ENCODE results near the gene PALD1. TPM values are rescaled to one million over a fixed set of nuclear protein-coding genes. Genes with fewer than 3 reads are reported as not detected.

Gene PALD1
- total RNA-seq, 4 donors from 2014 or later = 6.2 to 12.1 (median 7.7) TPM

GRCh38 chr10:70458329-70459060 lies 20.1 kb upstream of the PALD1 start:
- TF ChIP-seq CTCF (IDR thresholded peaks at IDR 0.05) = no peak
- no peak for TF ChIP-seq POLR2A (IDR thresholded peaks at IDR 0.05)
- TF ChIP-seq POLR2AphosphoS5 (IDR thresholded peaks at IDR 0.05) = no peak
- Histone ChIP-seq H3K4me1 (peaks cover 33% of the 10 kb centered on the region), H3K27ac (no peak overlapping the region), H3K36me3 (no peaks in the 10 kb centered on the region), H3K27me3 (peaks cover 11% of the 10 kb centered on the region), H3K4me3 (peak overlapping the region; percentile 42), H3K9me3 (no peaks in the 10 kb centered on the region)
- no peak for DNase-seq (ENCODE audit: low spot score in 2 of 2)
- 30% methylated on average over 6 of the region's 62 CpGs for WGBS

DNA sequence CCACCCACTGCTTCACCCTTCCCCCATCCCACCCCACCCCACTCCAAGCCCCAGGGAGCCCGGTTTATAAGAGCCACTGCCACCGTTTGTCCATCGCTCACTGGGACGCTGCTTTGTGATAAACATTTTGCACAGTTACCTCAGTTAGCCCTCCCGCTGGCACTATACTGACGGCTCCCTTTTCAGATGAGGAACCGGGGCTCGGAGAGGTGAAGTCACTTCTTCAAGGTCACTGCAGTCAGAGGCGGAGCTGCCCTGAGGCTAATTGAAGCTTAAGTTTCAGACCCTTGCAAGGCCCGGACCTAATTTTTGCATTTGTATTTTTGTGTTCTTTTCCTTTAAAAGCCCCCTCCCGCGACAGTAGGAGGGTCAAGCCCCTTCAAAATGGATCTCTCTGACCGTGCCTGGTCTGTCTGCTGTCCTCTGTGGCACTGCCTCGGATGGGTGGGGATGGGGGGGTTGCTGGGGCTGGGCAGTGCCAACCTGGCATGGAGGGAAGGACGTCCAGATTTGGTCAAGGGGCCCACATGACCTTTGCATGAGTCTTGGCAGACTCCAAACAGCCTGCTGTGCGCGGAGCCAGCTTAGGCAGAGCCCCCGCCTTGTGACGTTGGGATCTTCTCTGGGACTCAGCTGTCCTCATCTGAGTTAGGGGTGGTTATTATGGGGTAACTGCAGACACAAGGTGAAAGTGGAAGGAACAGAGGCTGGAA lies 19.4 kb upstream of the PALD1 start:
- H3K36me3 ChIP-seq = no peaks in the 10 kb centered on the region
- WGBS = 55% methylated on average over 11 of the region's 19 CpGs
- TF ChIP-seq POLR2AphosphoS5 (IDR thresholded peaks at IDR 0.05) (no peak), POLR2A (IDR thresholded peaks at IDR 0.05) (no peak), CTCF (IDR thresholded peaks at IDR 0.05) (no peak), EP300 (IDR thresholded peaks at IDR 0.05) (no peak)
- DNase-seq (ENCODE audit: low spot score in 2 of 2) = no peak
- no peak overlapping the region for H3K4me3 ChIP-seq
- peaks cover 11% of the 10 kb centered on the region for H3K27me3 ChIP-seq
- H3K9me3 ChIP-seq = no peaks in the 10 kb centered on the region
- H3K4me1 ChIP-seq = peaks cover 33% of the 10 kb centered on the region
- no peak overlapping the region for H3K27ac ChIP-seq

DNA sequence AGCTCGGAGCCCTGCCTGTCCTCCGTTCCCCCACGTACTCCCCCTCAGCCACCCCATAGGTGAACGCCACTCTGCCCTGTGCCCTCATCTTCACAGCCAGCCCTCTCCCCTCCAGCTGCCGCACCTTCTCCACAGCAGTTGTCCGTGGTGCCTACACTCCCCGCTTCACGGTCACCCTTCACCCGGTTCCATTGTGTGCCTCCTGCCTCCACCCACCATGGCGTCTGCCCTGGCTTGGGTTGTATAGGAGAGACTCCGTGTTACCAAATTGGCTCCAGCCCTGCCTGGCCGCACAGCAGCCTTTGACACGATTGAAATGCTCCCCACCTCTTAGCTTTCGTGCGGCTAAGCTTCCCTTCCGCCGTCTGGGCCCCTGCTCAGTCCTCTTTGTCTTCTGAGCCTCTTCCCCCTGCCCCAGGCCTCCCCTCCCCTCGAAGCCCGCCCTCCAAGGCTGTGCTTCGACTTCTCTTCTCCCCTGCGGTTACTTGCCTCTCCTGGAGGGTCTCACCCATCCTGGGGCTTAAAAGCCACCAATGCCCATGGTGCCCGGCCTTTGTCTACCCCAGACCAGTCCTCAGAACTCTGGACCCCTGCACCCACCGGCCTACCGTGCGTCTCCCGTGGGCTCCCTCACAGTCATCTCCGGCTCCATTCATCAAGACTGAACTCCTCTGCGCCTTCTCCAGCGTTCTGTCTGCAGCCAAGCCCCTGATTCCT lies 18.6 kb upstream of the PALD1 start:
- no peak for DNase-seq (ENCODE audit: low spot score in 2 of 2)
- Histone ChIP-seq H3K9me3 (no peaks in the 10 kb centered on the region), H3K4me3 (no peak overlapping the region), H3K36me3 (no peaks in the 10 kb centered on the region), H3K4me1 (peaks cover 33% of the 10 kb centered on the region), H3K27me3 (peaks cover 11% of the 10 kb centered on the region), H3K27ac (no peak overlapping the region)
- WGBS = 90% methylated on average over 29 of the region's 29 CpGs
- no peak for TF ChIP-seq POLR2A (IDR thresholded peaks at IDR 0.05)
- no peak for TF ChIP-seq POLR2AphosphoS5 (IDR thresholded peaks at IDR 0.05)
- TF ChIP-seq EP300 (IDR thresholded peaks at IDR 0.05) = no peak
- TF ChIP-seq CTCF (IDR thresholded peaks at IDR 0.05) = no peak

DNA sequence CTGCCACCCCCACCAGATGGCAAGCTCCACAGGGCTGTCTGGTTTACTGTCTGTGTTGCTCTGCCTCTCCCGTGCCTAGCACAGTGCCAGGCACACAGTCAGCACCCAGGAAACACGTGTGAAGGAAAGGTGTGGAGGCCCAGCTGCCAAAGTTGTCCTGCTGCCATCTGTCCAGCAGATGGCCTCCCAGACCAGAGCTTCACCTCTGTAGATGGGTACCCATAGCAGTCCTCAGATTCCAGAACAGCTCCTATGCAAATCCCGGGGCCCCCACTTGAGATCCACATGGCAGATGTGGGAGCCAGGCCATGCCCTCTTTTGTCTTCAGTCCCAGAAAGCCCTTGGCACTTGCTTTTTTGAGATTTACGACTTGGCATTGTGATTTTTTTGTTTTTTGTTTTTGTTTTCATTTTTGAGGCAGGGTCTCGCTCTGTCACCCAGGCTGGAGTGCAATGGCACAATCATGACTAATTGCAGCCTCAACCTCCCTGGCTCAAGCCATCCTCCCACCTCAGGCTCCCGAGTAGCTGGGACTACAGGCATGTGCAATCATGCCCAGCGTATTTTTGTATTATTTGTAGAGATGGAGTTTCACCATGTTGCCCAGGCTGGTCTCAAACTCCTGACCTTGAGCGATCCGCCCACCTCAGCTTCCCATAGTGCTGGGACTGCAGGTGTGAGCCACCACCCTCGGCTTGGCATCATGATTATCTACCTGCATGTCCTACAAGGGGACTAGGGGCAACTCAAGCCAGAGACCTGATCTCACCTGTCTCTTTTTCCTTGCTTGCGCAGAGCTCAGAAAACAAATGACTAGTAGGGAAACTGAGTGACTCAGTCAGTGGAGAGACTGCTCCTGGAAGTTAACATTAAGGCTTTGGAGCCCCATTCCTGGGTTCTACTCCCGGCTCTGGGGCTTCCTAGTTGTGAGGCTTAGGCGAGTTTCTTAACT lies 16.9 kb upstream of the PALD1 start:
- no peak for DNase-seq (ENCODE audit: low spot score in 2 of 2)
- no peaks in the 10 kb centered on the region for H3K36me3 ChIP-seq
- H3K4me3 ChIP-seq = no peak overlapping the region
- no peak overlapping the region for H3K27ac ChIP-seq
- TF ChIP-seq POLR2A (IDR thresholded peaks at IDR 0.05) (no peak), POLR2AphosphoS5 (IDR thresholded peaks at IDR 0.05) (no peak), CTCF (IDR thresholded peaks at IDR 0.05) (peak; percentile 56 to 67)
- H3K9me3 ChIP-seq = no peaks in the 10 kb centered on the region
- 48% methylated on average over 12 of the region's 13 CpGs for WGBS
- H3K27me3 ChIP-seq = peaks cover 9% of the 10 kb centered on the region
- peaks cover 33% of the 10 kb centered on the region for H3K4me1 ChIP-seq

Measured in suprapubic skin (tissue), 4 donors.